B cell (primary cell): ENCODE results near the gene PLSCR3. TPM values are rescaled to one million over a fixed set of nuclear protein-coding genes. Genes with fewer than 3 reads are reported as not detected.

Source experiments
- ATAC-seq: fragments of 200-7000 bp; cut with Tn5 transposase; one replicate; pipeline ENCODE4 v1.10.0; 2021; ENCODE audit warnings: low read depth, mild to moderate bottlenecking, moderate number of reproducible peaks, moderate library complexity
- CTCF ChIA-PET: fragments of 350-600 bp; sonication (Branson Sonifier 250); formaldehyde crosslinking; loops from one replicate; lab custom pipeline; 2021; ENCODE audit warnings: antibody characterized with exemption, inconsistent platforms; lab: Charles Lee
- POLR2A ChIA-PET: fragments of 350-600 bp; sonication (Branson Sonifier 250); formaldehyde crosslinking; loops from one replicate; lab custom pipeline; 2021; ENCODE audit warnings: antibody characterized with exemption; lab: Charles Lee
- DNase-seq: peaks from one replicate; pipeline ENCODE4 v3.0.0; 2013
- H2AFZ ChIP-seq: 2 replicates; pipeline ENCODE4 v1.6.1; 2012; ENCODE audit warnings: mild to moderate bottlenecking, low read depth, low read length; ENCODE audit not compliant: insufficient read depth, poor library complexity, severe bottlenecking
- H3K27ac ChIP-seq, 2 donors: 1 replicate in 1 of 2; 2 replicates in 1 of 2; pipeline ENCODE4 v1.5.1; 2012 to 2013; ENCODE audit warnings: low read length in 2 of 2, mild to moderate bottlenecking in 2 of 2, moderate library complexity in 1 of 2
- H3K27me3 ChIP-seq, 4 experiments: fragments of 200-600 bp in 1 of 4; sonication (generic) in 1 of 4; replicated peaks in 1 of 4; 1 replicate in 2 of 4; 2 replicates in 2 of 4; pipeline versions ENCODE4 v1.6.1 to v1.7.0; 2013 to 2016; ENCODE audit warnings: low read length in 3 of 4, mild to moderate bottlenecking in 2 of 4, mixed read lengths in 1 of 4, moderate library complexity in 1 of 4; ENCODE audit not compliant: insufficient read depth in 4 of 4, control insufficient read depth in 3 of 4; ENCODE audit errors: control extremely low read depth in 1 of 4
- H3K36me3 ChIP-seq, 2 experiments: replicated peaks in 1 of 2; 1 replicate in 1 of 2; 2 replicates in 1 of 2; pipeline versions ENCODE4 v1.6.1 to v1.7.1; 2013; ENCODE audit warnings: low read length in 1 of 2; ENCODE audit not compliant: insufficient read depth in 2 of 2, control insufficient read depth in 1 of 2; ENCODE audit errors: control extremely low read depth in 1 of 2, extremely low read depth in 1 of 2
- H3K4me1 ChIP-seq, 2 donors: fragments of 200-600 bp in 1 of 2; sonication (generic) in 1 of 2; 1 replicate in 1 of 2; 2 replicates in 1 of 2; pipeline versions ENCODE4 v1.5.1 to v1.6.1; 2013 to 2017; ENCODE audit warnings: low read length in 2 of 2; ENCODE audit not compliant: control insufficient read depth in 2 of 2, insufficient read depth in 2 of 2
- H3K4me2 ChIP-seq: replicated peaks from 2 replicates; pipeline ENCODE3; 2012; ENCODE audit warnings: mild to moderate bottlenecking, low read depth, low read length; ENCODE audit not compliant: poor library complexity, severe bottlenecking
- H3K4me3 ChIP-seq, 5 experiments: fragments of 200-600 bp in 1 of 5; sonication (generic) in 1 of 5; 1 replicate in 3 of 5; 2 replicates in 2 of 5; pipeline versions ENCODE4 v1.5.1 to v1.7.0; 2011 to 2016; ENCODE audit warnings: low read length in 4 of 5, mild to moderate bottlenecking in 4 of 5, low read depth in 2 of 5, control low read depth in 1 of 5, moderate library complexity in 1 of 5; ENCODE audit not compliant: insufficient read depth in 1 of 5; ENCODE audit errors: control extremely low read depth in 1 of 5, extremely low read depth in 1 of 5
- H3K79me2 ChIP-seq: fragments of 200-600 bp; sonication (generic); one replicate; pipeline ENCODE4 v1.6.0; 2016; ENCODE audit warnings: low read length; ENCODE audit not compliant: control insufficient read depth, insufficient read depth
- H3K9ac ChIP-seq: fragments of 200-600 bp; sonication (generic); 2 replicates; pipeline ENCODE4 v1.6.1; 2017; ENCODE audit warnings: mild to moderate bottlenecking, low read length, moderate library complexity
- H3K9me3 ChIP-seq, 3 donors: one replicate each; pipeline versions ENCODE4 v1.6.1 to v1.7.1; 2013; ENCODE audit warnings: low read length in 2 of 3; ENCODE audit not compliant: control insufficient read depth in 2 of 3, insufficient read depth in 1 of 3; ENCODE audit errors: control extremely low read depth in 1 of 3
- H4K20me1 ChIP-seq: 2 replicates; pipeline ENCODE4 v1.6.0; 2012; ENCODE audit warnings: mild to moderate bottlenecking, low read length; ENCODE audit not compliant: insufficient read depth, control insufficient read depth, poor library complexity, severe bottlenecking
- H3K27ac Mint-ChIP-seq: one replicate; pipeline ENCODE4 v1.8.0; 2021; ENCODE audit warnings: mixed read lengths
- H3K27me3 Mint-ChIP-seq: one replicate; pipeline ENCODE4 v1.8.0; 2021; ENCODE audit warnings: mixed read lengths
- H3K4me1 Mint-ChIP-seq: one replicate; pipeline ENCODE4 v1.8.0; 2021; ENCODE audit warnings: mixed read lengths
- H3K4me3 Mint-ChIP-seq: one replicate; pipeline ENCODE4 v1.8.0; 2021; ENCODE audit warnings: mixed read lengths
- H3K9me3 Mint-ChIP-seq: one replicate; pipeline ENCODE4 v1.8.0; 2022; ENCODE audit warnings: mixed read lengths; ENCODE audit not compliant: insufficient read depth
- EZH2 ChIP-seq: IDR thresholded peaks from 2 replicates; pipeline ENCODE4 v1.6.1; 2012; ENCODE audit warnings: borderline replicate concordance, low read depth, mild to moderate bottlenecking, moderate library complexity, low read length; ENCODE audit not compliant: insufficient read depth, poor library complexity, severe bottlenecking
- WGBS: methylation state at CpG from one replicate; pipeline ENCODE4 v1.1.5; 2013; ENCODE audit warnings: missing lambda C conversion rate; ENCODE audit not compliant: insufficient coverage; 5-methylcytosine and 5-hydroxymethylcytosine counted together
- intact Hi-C: fragments of 100-400 bp; cut with micrococcal nuclease; formaldehyde crosslinking; loops from one replicate; pipeline ENCODE4 v1.10.0; 2022
- polyA plus RNA-seq: library from polyadenylated mRNA; depleted of rRNA; stranded (reverse); fragments of >200 nt; gene quantifications from 2 replicates; pipeline ENCODE4 v1.2.3, GENCODE V29; 2012
- total RNA-seq, 2 donors: library from RNA; stranded (reverse); fragments of 120-200 nt in 1 of 2; gene quantifications; 1 replicate in 1 of 2; 2 replicates in 1 of 2; pipeline versions ENCODE4 v1.2.3 to v1.2.4, GENCODE V29; 2013 to 2022
- TF ChIP-seq, protein P1 (sequence below): fragments of 200-600 bp; IDR thresholded peaks from one replicate; pipeline ENCODE4 v1.8.0; 2022; ENCODE audit warnings: antibody characterized with exemption, mild to moderate bottlenecking

PLSCR3 gene
- total and polyA plus RNA-seq, 2 donors (not counting 1 experiment from before 2014, with no cell fraction given) = 31.6 to 122 TPM

DNA sequence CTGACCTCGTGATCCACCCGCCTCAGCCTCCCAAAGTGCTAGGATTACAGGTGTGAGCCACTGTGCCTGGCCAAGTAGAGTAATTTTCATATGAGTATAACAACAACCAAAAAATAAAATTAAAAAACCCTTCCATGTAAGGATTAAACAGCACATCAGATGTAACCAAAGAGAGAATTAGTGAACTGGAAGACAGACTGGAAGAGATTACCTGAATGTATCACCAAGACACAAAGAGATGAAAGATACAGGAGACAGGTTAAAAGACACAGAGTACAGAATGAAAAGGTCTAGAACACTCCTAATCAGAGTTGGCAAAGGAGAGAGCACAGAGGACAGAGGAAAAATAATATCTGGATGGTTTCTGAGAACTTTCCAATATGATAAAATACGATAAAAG, 15.2 kb downstream of the PLSCR3 start:
- Mint-ChIP-seq H3K27me3 (peaks cover 41% of the 10 kb centered on the region), H3K27ac (no peak overlapping the region), H3K4me1 (peaks cover 8% of the 10 kb centered on the region), H3K4me3 (no peak overlapping the region), H3K9me3 (no peaks in the 10 kb centered on the region)
- no peak for ATAC-seq
- no peak overlapping the region for H3K27ac ChIP-seq
- H3K36me3 ChIP-seq = no peaks in the 10 kb centered on the region
- no peak for DNase-seq
- no CpG with 5 or more reads among the region's 3 CpGs for WGBS
- H3K79me2 ChIP-seq = no peaks in the 10 kb centered on the region
- H3K9ac ChIP-seq = no peak overlapping the region
- H3K4me1 ChIP-seq = peaks cover 11 to 15% of the 10 kb centered on the region in 2 donors
- no peak overlapping the region for H3K4me3 ChIP-seq
- ChIA-PET CTCF (no interaction called here), POLR2A (no interaction called here)
- H3K9me3 ChIP-seq = peaks cover 2 to 19% (median 2%) of the 10 kb centered on the region in 3 donors
- intact Hi-C loops = no loop called here
- H4K20me1 ChIP-seq = no peaks in the 10 kb centered on the region
- no peak overlapping the region for H2AFZ ChIP-seq
- H3K27me3 ChIP-seq = peaks cover 0 to 43% (median 14%) of the 10 kb centered on the region in 4 experiments
- TF ChIP-seq EZH2 = no peak
- TF ChIP-seq, protein P1, sequence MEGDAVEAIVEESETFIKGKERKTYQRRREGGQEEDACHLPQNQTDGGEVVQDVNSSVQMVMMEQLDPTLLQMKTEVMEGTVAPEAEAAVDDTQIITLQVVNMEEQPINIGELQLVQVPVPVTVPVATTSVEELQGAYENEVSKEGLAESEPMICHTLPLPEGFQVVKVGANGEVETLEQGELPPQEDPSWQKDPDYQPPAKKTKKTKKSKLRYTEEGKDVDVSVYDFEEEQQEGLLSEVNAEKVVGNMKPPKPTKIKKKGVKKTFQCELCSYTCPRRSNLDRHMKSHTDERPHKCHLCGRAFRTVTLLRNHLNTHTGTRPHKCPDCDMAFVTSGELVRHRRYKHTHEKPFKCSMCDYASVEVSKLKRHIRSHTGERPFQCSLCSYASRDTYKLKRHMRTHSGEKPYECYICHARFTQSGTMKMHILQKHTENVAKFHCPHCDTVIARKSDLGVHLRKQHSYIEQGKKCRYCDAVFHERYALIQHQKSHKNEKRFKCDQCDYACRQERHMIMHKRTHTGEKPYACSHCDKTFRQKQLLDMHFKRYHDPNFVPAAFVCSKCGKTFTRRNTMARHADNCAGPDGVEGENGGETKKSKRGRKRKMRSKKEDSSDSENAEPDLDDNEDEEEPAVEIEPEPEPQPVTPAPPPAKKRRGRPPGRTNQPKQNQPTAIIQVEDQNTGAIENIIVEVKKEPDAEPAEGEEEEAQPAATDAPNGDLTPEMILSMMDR = no peak
- H3K4me2 ChIP-seq = no peak overlapping the region

DNA sequence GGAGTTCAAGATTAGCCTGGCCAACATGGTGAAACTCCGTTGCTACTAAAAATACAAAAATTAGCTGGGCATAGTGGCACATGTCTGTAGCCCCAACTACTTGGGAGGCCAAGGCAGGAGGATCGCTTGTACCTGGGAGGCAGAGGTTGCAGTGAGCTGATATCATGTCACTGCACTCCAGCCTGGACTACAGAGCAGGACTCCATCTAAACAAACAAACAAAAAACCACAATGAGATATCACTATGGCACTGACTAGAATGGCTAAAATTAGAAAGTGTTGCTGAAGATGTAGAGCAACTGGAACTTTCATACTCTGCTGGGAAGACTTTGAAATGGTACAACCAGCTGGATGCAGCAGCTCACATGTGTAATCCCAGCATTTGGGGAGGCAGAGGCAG, 20.0 kb downstream of the PLSCR3 start:
- H3K4me3 Mint-ChIP-seq = no peak overlapping the region
- no peaks in the 10 kb centered on the region for H3K4me1 ChIP-seq
- H2AFZ ChIP-seq = no peak overlapping the region
- ATAC-seq (no peak), DNase-seq (no peak)
- WGBS = no CpG with 5 or more reads among the region's 2 CpGs
- no peak overlapping the region for H3K27ac Mint-ChIP-seq
- H3K4me1 Mint-ChIP-seq = no peaks in the 10 kb centered on the region
- intact Hi-C loops = no loop called here
- TF ChIP-seq EZH2 = no peak
- TF ChIP-seq, protein P1 = no peak
- peaks cover 14% of the 10 kb centered on the region for H3K27me3 Mint-ChIP-seq
- no peak overlapping the region for H3K27ac ChIP-seq
- H4K20me1 ChIP-seq = no peaks in the 10 kb centered on the region
- H3K4me3 ChIP-seq = no peak overlapping the region
- no peak overlapping the region for H3K4me2 ChIP-seq
- no peak overlapping the region for H3K9ac ChIP-seq
- H3K9me3 ChIP-seq = peaks cover 0 to 2% (median 2%) of the 10 kb centered on the region in 3 donors
- H3K9me3 Mint-ChIP-seq = no peaks in the 10 kb centered on the region
- POLR2A ChIA-PET = no interaction called here
- H3K79me2 ChIP-seq = no peaks in the 10 kb centered on the region
- CTCF ChIA-PET = interaction anchor here (0.9 kb wide), 1 partner anchor 10 kb away, joined by 3 read pairs; no protein-coding TSS in a partner anchor
- H3K27me3 ChIP-seq = peaks cover 0 to 2% (median 0%) of the 10 kb centered on the region in 4 experiments
- no peaks in the 10 kb centered on the region for H3K36me3 ChIP-seq
